Gastroesophageal sphincter (tissue), 4 donors: ENCODE measurements around the gene MACF1. TPM values are rescaled to one million over a fixed set of nuclear protein-coding genes. Genes with fewer than 3 reads are reported as not detected.
"Not testable (repeated sequence)": the region's sequence is repeated elsewhere in the genome, so short reads cannot be mapped to it uniquely, and the experiment has no call there.

ENCODE experiments used
- ATAC-seq: fragments of 150-250 bp; one replicate; pipeline ENCODE4 v1.9.1; 2016; ENCODE audit warnings: mild to moderate bottlenecking, moderate library complexity
- H3K27ac ChIP-seq, 4 donors: fragments of 200-600 bp; sonication (generic) in 3 of 4; 1 replicate in 3 of 4; 2 replicates in 1 of 4; pipeline ENCODE4 v1.5.1; 2016 to 2019
- H3K27me3 ChIP-seq: fragments of 200-600 bp; sonication (generic); one replicate; pipeline ENCODE4 v1.5.1; 2019
- H3K36me3 ChIP-seq, 2 donors: fragments of 200-600 bp; sonication (generic); one replicate each; pipeline ENCODE4 v1.5.1; 2019; ENCODE audit warnings: control low read depth in 1 of 2
- H3K4me1 ChIP-seq, 3 donors: fragments of 200-600 bp; sonication (generic); 1 replicate in 2 of 3; 2 replicates in 1 of 3; pipeline ENCODE4 v1.5.1; 2016 to 2019; ENCODE audit warnings: control low read depth in 2 of 3
- H3K4me3 ChIP-seq, 2 donors: fragments of 200-600 bp; sonication (generic); one replicate each; pipeline ENCODE4 v1.5.1; 2019; ENCODE audit warnings: mild to moderate bottlenecking in 1 of 2, moderate library complexity in 1 of 2
- H3K9me3 ChIP-seq, 3 donors: fragments of 200-600 bp; sonication (generic); one replicate each; pipeline ENCODE4 v1.5.1; 2017 to 2019; ENCODE audit warnings: control low read depth in 2 of 3
- CTCF ChIP-seq, 4 experiments: fragments of 200-600 bp in 2 of 4; fragments of 450-650 bp in 2 of 4; sonication (generic) in 1 of 4; IDR thresholded peaks; one replicate each; pipeline ENCODE4 v1.5.1; 2017 to 2019; ENCODE audit warnings: antibody characterized with exemption in 4 of 4, mild to moderate bottlenecking in 2 of 4, moderate library complexity in 2 of 4
- EP300 ChIP-seq: sonication (generic); formaldehyde crosslinking; IDR thresholded peaks from one replicate; pipeline ENCODE4 v1.6.1; 2017; ENCODE audit warnings: antibody characterized with exemption, mild to moderate bottlenecking
- POLR2A ChIP-seq, 2 donors: fragments of 450-650 bp; IDR thresholded peaks; one replicate each; pipeline ENCODE4 v1.6.1; 2017; ENCODE audit warnings: antibody characterized with exemption in 2 of 2, mild to moderate bottlenecking in 2 of 2, moderate library complexity in 1 of 2
- POLR2AphosphoS5 ChIP-seq: sonication (generic); formaldehyde crosslinking; IDR thresholded peaks from one replicate; pipeline ENCODE4 v1.6.1; 2017; ENCODE audit warnings: antibody characterized with exemption
- WGBS, 2 donors: methylation state at CpG; one replicate each; pipeline ENCODE4 v1.1.5; 2018; ENCODE audit warnings: low coverage in 1 of 2; 5-methylcytosine and 5-hydroxymethylcytosine counted together
- total RNA-seq, 4 donors: library from RNA; depleted of rRNA; stranded (reverse); fragments of >200 nt; gene quantifications; one replicate each; pipeline ENCODE4 v1.1.0, GENCODE V29; 2016

The MACF1 gene
- total RNA-seq, 4 donors from 2014 or later, result 454 to 752 (median 541) TPM

GRCh38 chr1:39508857-39509305 lies 304.4 kb downstream of the MACF1 start:
- H3K27me3 ChIP-seq, result peaks cover 5% of the 10 kb centered on the region
- ATAC-seq, result no peak
- no peaks in the 10 kb centered on the region for H3K9me3 ChIP-seq
- no peaks in the 10 kb centered on the region for H3K4me1 ChIP-seq
- TF ChIP-seq EP300 (no peak), POLR2A (IDR thresholded peaks at IDR 0.05) (no peak), POLR2AphosphoS5 (no peak)
- H3K36me3 ChIP-seq, result no peaks in the 10 kb centered on the region
- H3K4me3 ChIP-seq, result no peak overlapping the region
- peak overlapping the region in 1 of 4 donors; percentile 24 for H3K27ac ChIP-seq
- 80% methylated on average over 2 of the region's 11 CpGs; no CpG with 5 or more reads in 1 of the 2 donors for WGBS, 2 donors

GRCh38 chr1:39509360-39510009 lies 305.0 kb downstream of the MACF1 start:
- H3K4me3 ChIP-seq, result no peak overlapping the region
- H3K4me1 ChIP-seq, result peaks cover 0 to under 1% (median 0%) of the 10 kb centered on the region in 3 donors
- H3K9me3 ChIP-seq, result no peaks in the 10 kb centered on the region
- H3K36me3 ChIP-seq, result no peaks in the 10 kb centered on the region
- WGBS, 2 donors, result 53 to 57% methylated on average over 6 of the region's 22 CpGs
- H3K27ac ChIP-seq, result peak overlapping the region in 2 of 4 donors; percentile 24 to 26
- TF ChIP-seq POLR2A (IDR thresholded peaks at IDR 0.05), result no peak
- TF ChIP-seq CTCF (IDR thresholded peaks at IDR 0.05), result no peak
- TF ChIP-seq EP300, result no peak
- no peak for TF ChIP-seq POLR2AphosphoS5
- H3K27me3 ChIP-seq, result peaks cover 6% of the 10 kb centered on the region
- ATAC-seq, result peak; percentile 56

GRCh38 chr1:39510570-39511186 lies 306.2 kb downstream of the MACF1 start:
- H3K4me3 ChIP-seq, ATAC-seq, H3K4me1 ChIP-seq, H3K9me3 ChIP-seq, H3K36me3 ChIP-seq, H3K27ac ChIP-seq: not testable (repeated sequence)
- H3K27me3 ChIP-seq, result peaks cover 11% of the 10 kb centered on the region
- WGBS, 2 donors, result no CpG with 5 or more reads among the region's 20 CpGs

GRCh38 chr1:39511477-39511876 lies 307.0 kb downstream of the MACF1 start:
- H3K36me3 ChIP-seq, H3K27ac ChIP-seq, H3K9me3 ChIP-seq, H3K4me1 ChIP-seq, H3K4me3 ChIP-seq, ATAC-seq: not testable (repeated sequence)
- H3K27me3 ChIP-seq, result peaks cover 11% of the 10 kb centered on the region
- WGBS, 2 donors, result no CpG with 5 or more reads among the region's 13 CpGs

GRCh38 chr1:39512234-39512847 lies 307.8 kb downstream of the MACF1 start:
- WGBS, 2 donors, result no CpG with 5 or more reads among the region's 25 CpGs
- ATAC-seq, H3K4me1 ChIP-seq, H3K27ac ChIP-seq, H3K4me3 ChIP-seq, H3K36me3 ChIP-seq, H3K9me3 ChIP-seq: not testable (repeated sequence)
- H3K27me3 ChIP-seq, result peaks cover 11% of the 10 kb centered on the region

GRCh38 chr1:39514710-39515124 lies 310.2 kb downstream of the MACF1 start:
- not testable (repeated sequence) for H3K27ac ChIP-seq, H3K4me1 ChIP-seq, H3K36me3 ChIP-seq, H3K27me3 ChIP-seq, H3K9me3 ChIP-seq
- peak; percentile 65 for ATAC-seq
- peak in 1 of 2 donors; percentile 17 for TF ChIP-seq POLR2A (IDR thresholded peaks at IDR 0.05)
- H3K4me3 ChIP-seq, result peak overlapping the region; percentile 20 to 48
- WGBS, 2 donors, result no CpG with 5 or more reads among the region's 46 CpGs

- H3K36me3 ChIP-seq, H3K27me3 ChIP-seq, H3K27ac ChIP-seq, H3K4me1 ChIP-seq, H3K9me3 ChIP-seq: not testable (repeated sequence)
- peak overlapping the region; percentile 34 to 48 for H3K4me3 ChIP-seq
- peak; percentile 55 for ATAC-seq
- no CpG with 5 or more reads among the region's 78 CpGs for WGBS, 2 donors
These were observed 310.9 kb downstream of the MACF1 start for GRCh38 chr1:39515131-39516086.

- WGBS, 2 donors, result 82% methylated on average over 1 of the region's 4 CpGs; no CpG with 5 or more reads in 1 of the 2 donors
- H3K36me3 ChIP-seq, H3K27me3 ChIP-seq, H3K4me3 ChIP-seq, H3K27ac ChIP-seq, H3K9me3 ChIP-seq, H3K4me1 ChIP-seq, ATAC-seq: not testable (repeated sequence)
These were observed 312.3 kb downstream of the MACF1 start for GRCh38 chr1:39516841-39517240.

- H3K9me3 ChIP-seq, H3K27ac ChIP-seq, ATAC-seq, H3K36me3 ChIP-seq, H3K4me1 ChIP-seq, H3K27me3 ChIP-seq, H3K4me3 ChIP-seq: not testable (repeated sequence)
- no CpG with 5 or more reads among the region's 7 CpGs for WGBS, 2 donors
These were observed 313.4 kb downstream of the MACF1 start for GRCh38 chr1:39517936-39518335.

- WGBS, 2 donors, result no CpG with 5 or more reads among the region's 5 CpGs
- not testable (repeated sequence) for H3K9me3 ChIP-seq, H3K27me3 ChIP-seq, H3K4me3 ChIP-seq, H3K4me1 ChIP-seq, H3K36me3 ChIP-seq, ATAC-seq, H3K27ac ChIP-seq
These were observed 314.9 kb downstream of the MACF1 start for GRCh38 chr1:39519376-39519775.

- ATAC-seq, H3K4me1 ChIP-seq, H3K27me3 ChIP-seq, H3K4me3 ChIP-seq, H3K9me3 ChIP-seq, H3K27ac ChIP-seq: not testable (repeated sequence)
- WGBS, 2 donors, result no CpG with 5 or more reads among the region's 10 CpGs
- peaks cover 0 to 29% of the 10 kb centered on the region in 2 donors for H3K36me3 ChIP-seq
These were observed 317.7 kb downstream of the MACF1 start for GRCh38 chr1:39522221-39522620.
